ENCODE data around the gene ACSM3.

GRCh38 chr16:20726661-20727060 lies 37.2 kb upstream of the ACSM3 start:
- TF ChIP-seq CTCF (conservative IDR thresholded peaks at IDR 0.05; ENCODE audit: low read length) (no peak), EZH2phosphoT487 (IDR thresholded peaks at IDR 0.05; ENCODE audit: borderline replicate concordance) (no peak)

All from Loucy (cell line).